ENCODE data around the gene NR4A1. TPM values are rescaled to one million over a fixed set of nuclear protein-coding genes. Genes with fewer than 3 reads are reported as not detected.

The NR4A1 gene
- total RNA-seq, 1 experiment from 2014 or later, result 25.8 TPM

GRCh38 chr12:52018433-52019112, 32.7 kb upstream of the NR4A1 start:
- Mint-ChIP-seq H3K36me3 (ENCODE audit: insufficient read depth in 1 of 3, low read depth in 3 of 3) (0 out of 7 replicates have a peak, but pooled peaks cover 0 to 1% (median 0%) of the 10 kb centered on the region in 3 experiments), H3K4me1 (peaks cover 27 to 37% of the 10 kb centered on the region in 2 experiments), H3K4me3 (no peak overlapping the region), H3K27me3 (ENCODE audit: low read depth) (peaks cover 90% of the 10 kb centered on the region), H3K9me3 (no peaks in the 10 kb centered on the region), H3K27ac (no peak overlapping the region)
- Histone ChIP-seq H2BK20ac (ENCODE audit: low read depth, low read length, poor library complexity, severe bottlenecking) (no peak overlapping the region), H3K79me1 (ENCODE audit: insufficient read depth, low read depth, low read length, poor library complexity, severe bottlenecking) (no peaks in the 10 kb centered on the region), H2BK120ac (ENCODE audit: low read depth, low read length, poor library complexity, severe bottlenecking) (no peak overlapping the region), H3K9ac (ENCODE audit: extremely low read depth, insufficient read length, low read length) (no peak overlapping the region), H3K23me2 (ENCODE audit: insufficient read length, low read depth, low read length, poor library complexity, severe bottlenecking) (peaks cover 8% of the 10 kb centered on the region), H3K79me2 (ENCODE audit: insufficient read depth, low read length) (no peaks in the 10 kb centered on the region), H4K8ac (replicated peaks; ENCODE audit: insufficient read length, low read depth, low read length) (no peak overlapping the region), H2AFZ (ENCODE audit: low read length) (no peak overlapping the region), H3K4me2 (ENCODE audit: insufficient read depth, insufficient read length, low read length) (no peak overlapping the region), H3K23ac (ENCODE audit: insufficient read length, low read depth, low read length) (no peak overlapping the region), H3K9me3 (ENCODE audit: control insufficient read depth, low read depth, low read length) (no peaks in the 10 kb centered on the region), H3K4me1 (ENCODE audit: insufficient read depth, low read length) (peaks cover 2% of the 10 kb centered on the region), H3K14ac (ENCODE audit: insufficient read depth, low read length) (no peak overlapping the region), H2BK12ac (ENCODE audit: insufficient read length, low read depth, low read length) (no peak overlapping the region), H3K27me3 (ENCODE audit: insufficient read depth, low read length) (peaks cover 5% of the 10 kb centered on the region; the same call in 1 of the 2 replicates), H3K56ac (ENCODE audit: insufficient read length, low read depth, low read length) (no peak overlapping the region), H4K20me1 (ENCODE audit: control insufficient read depth, insufficient read depth, insufficient read length) (no peaks in the 10 kb centered on the region), H2BK15ac (ENCODE audit: low read depth, low read length) (no peak overlapping the region), H4K91ac (ENCODE audit: insufficient read length, low read depth, low read length) (no peak overlapping the region), H4K5ac (ENCODE audit: insufficient read length, low read depth, low read length) (no peak overlapping the region), H2BK5ac (ENCODE audit: insufficient read length, low read length) (no peak overlapping the region), H3K27ac (ENCODE audit: insufficient read length, low read depth, low read length) (no peak overlapping the region), H2AK5ac (ENCODE audit: insufficient read length, low read length) (no peak overlapping the region), H3K18ac (ENCODE audit: insufficient read length, low read depth, low read length) (no peak overlapping the region), H3K4ac (ENCODE audit: low read depth, low read length) (no peak overlapping the region), H3T11ph (ENCODE audit: low read length) (no peak overlapping the region)
- TF ChIP-seq CTCF (conservative IDR thresholded peaks at IDR 0.05), result no peak
- WGBS (ENCODE audit: extremely low coverage, insufficient read length, low lambda C conversion rate), result no CpG with 5 or more reads among the region's 4 CpGs
- no peak for DNase-seq

All from H9 (cell line).